ENCODE results near the gene THNSL1. TPM values are rescaled to one million over a fixed set of nuclear protein-coding genes. Genes with fewer than 3 reads are reported as not detected.

Gene THNSL1
- total RNA-seq, 4 donors from 2014 or later = 5.8 to 10.1 (median 8.2) TPM

- Histone ChIP-seq H3K4me3 (replicated peaks in 1 of 3) (no peak overlapping the region), H3K27me3 (no peaks in the 10 kb centered on the region), H3K9me3 (no peaks in the 10 kb centered on the region), H3K36me3 (no peaks in the 10 kb centered on the region), H3K27ac (no peak overlapping the region), H3K4me1 (no peaks in the 10 kb centered on the region)
- WGBS, 2 donors = 84 to 89% methylated on average over 1 of the region's 1 CpG
- TF ChIP-seq, protein P1, sequence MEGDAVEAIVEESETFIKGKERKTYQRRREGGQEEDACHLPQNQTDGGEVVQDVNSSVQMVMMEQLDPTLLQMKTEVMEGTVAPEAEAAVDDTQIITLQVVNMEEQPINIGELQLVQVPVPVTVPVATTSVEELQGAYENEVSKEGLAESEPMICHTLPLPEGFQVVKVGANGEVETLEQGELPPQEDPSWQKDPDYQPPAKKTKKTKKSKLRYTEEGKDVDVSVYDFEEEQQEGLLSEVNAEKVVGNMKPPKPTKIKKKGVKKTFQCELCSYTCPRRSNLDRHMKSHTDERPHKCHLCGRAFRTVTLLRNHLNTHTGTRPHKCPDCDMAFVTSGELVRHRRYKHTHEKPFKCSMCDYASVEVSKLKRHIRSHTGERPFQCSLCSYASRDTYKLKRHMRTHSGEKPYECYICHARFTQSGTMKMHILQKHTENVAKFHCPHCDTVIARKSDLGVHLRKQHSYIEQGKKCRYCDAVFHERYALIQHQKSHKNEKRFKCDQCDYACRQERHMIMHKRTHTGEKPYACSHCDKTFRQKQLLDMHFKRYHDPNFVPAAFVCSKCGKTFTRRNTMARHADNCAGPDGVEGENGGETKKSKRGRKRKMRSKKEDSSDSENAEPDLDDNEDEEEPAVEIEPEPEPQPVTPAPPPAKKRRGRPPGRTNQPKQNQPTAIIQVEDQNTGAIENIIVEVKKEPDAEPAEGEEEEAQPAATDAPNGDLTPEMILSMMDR (IDR thresholded peaks at IDR 0.05) = no peak
- no peak for TF ChIP-seq POLR2A (IDR thresholded peaks at IDR 0.05)
- no peak for DNase-seq
- intact Hi-C loops (cut with DNase I) = no loop called here
Measured at GRCh38 chr10:24982319-24983112, 33.9 kb upstream of the THNSL1 start.

DNA sequence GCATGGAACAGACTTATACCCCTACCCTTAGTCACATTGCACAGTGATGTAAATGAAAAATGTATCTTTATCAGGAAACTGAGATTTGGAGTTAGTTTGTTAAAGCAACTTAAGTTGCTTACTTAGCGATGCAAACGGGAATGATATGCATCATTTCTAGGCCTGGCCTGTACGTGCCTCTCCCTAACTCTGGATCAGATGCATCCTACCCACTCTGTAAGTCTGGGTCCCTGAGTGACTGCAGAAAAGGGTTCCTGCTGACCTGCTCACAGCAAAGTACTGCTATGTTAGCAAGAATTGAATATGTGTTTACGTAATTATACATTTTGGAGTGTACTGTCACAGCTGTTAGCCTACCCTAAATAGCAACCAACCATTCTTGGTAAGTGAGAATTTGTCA lies 33.3 kb upstream of the THNSL1 start:
- Histone ChIP-seq H3K36me3 (no peaks in the 10 kb centered on the region), H3K27ac (no peak overlapping the region), H3K27me3 (no peaks in the 10 kb centered on the region), H3K4me1 (no peaks in the 10 kb centered on the region), H3K9me3 (no peaks in the 10 kb centered on the region), H3K4me3 (replicated peaks in 1 of 3) (no peak overlapping the region)
- no peak for DNase-seq
- intact Hi-C loops (cut with DNase I) = no loop called here
- TF ChIP-seq POLR2A (IDR thresholded peaks at IDR 0.05) = no peak
- TF ChIP-seq, protein P1 (IDR thresholded peaks at IDR 0.05) = no peak
- WGBS, 2 donors = 88 to 95% methylated on average over 4 of the region's 4 CpGs

- H3K9me3 ChIP-seq = no peaks in the 10 kb centered on the region
- H3K36me3 ChIP-seq = no peaks in the 10 kb centered on the region
- H3K27ac ChIP-seq = no peak overlapping the region
- WGBS, 2 donors = 81 to 87% methylated on average over 3 of the region's 3 CpGs
- no peaks in the 10 kb centered on the region for H3K27me3 ChIP-seq
- DNase-seq = no peak
- no peak for TF ChIP-seq POLR2A (IDR thresholded peaks at IDR 0.05)
- TF ChIP-seq, protein P1 (IDR thresholded peaks at IDR 0.05) = no peak
- no peaks in the 10 kb centered on the region for H3K4me1 ChIP-seq
- H3K4me3 ChIP-seq (replicated peaks in 1 of 3) = no peak overlapping the region
- intact Hi-C loops (cut with DNase I) = no loop called here
Measured at GRCh38 chr10:24983946-24984345, 32.5 kb upstream of the THNSL1 start.

- TF ChIP-seq, protein P1 (IDR thresholded peaks at IDR 0.05) = no peak
- TF ChIP-seq POLR2A (IDR thresholded peaks at IDR 0.05) = no peak
- no peaks in the 10 kb centered on the region for H3K9me3 ChIP-seq
- no peaks in the 10 kb centered on the region for H3K36me3 ChIP-seq
- H3K4me1 ChIP-seq = no peaks in the 10 kb centered on the region
- no peak overlapping the region for H3K27ac ChIP-seq
- DNase-seq = no peak
- H3K27me3 ChIP-seq = no peaks in the 10 kb centered on the region
- WGBS, 2 donors = 44 to 54% methylated on average over 3 of the region's 3 CpGs
- intact Hi-C loops (cut with DNase I) = no loop called here
- no peak overlapping the region for H3K4me3 ChIP-seq (replicated peaks in 1 of 3)
Measured at GRCh38 chr10:24984906-24985305, 31.5 kb upstream of the THNSL1 start.

- H3K27me3 ChIP-seq = no peaks in the 10 kb centered on the region
- DNase-seq = no peak
- intact Hi-C loops (cut with DNase I) = no loop called here
- H3K9me3 ChIP-seq = no peaks in the 10 kb centered on the region
- no peak overlapping the region for H3K4me3 ChIP-seq (replicated peaks in 1 of 3)
- H3K4me1 ChIP-seq = peaks cover 0 to 10% of the 10 kb centered on the region in 2 donors
- 75 to 84% methylated on average over 12 of the region's 12 CpGs for WGBS, 2 donors
- H3K27ac ChIP-seq = no peak overlapping the region
- no peaks in the 10 kb centered on the region for H3K36me3 ChIP-seq
- TF ChIP-seq, protein P1 (IDR thresholded peaks at IDR 0.05) = no peak
- TF ChIP-seq POLR2A (IDR thresholded peaks at IDR 0.05) = no peak
Measured at GRCh38 chr10:24988831-24989640, 27.4 kb upstream of the THNSL1 start.
